ENCODE measurements around the gene MYBPH.

DNA sequence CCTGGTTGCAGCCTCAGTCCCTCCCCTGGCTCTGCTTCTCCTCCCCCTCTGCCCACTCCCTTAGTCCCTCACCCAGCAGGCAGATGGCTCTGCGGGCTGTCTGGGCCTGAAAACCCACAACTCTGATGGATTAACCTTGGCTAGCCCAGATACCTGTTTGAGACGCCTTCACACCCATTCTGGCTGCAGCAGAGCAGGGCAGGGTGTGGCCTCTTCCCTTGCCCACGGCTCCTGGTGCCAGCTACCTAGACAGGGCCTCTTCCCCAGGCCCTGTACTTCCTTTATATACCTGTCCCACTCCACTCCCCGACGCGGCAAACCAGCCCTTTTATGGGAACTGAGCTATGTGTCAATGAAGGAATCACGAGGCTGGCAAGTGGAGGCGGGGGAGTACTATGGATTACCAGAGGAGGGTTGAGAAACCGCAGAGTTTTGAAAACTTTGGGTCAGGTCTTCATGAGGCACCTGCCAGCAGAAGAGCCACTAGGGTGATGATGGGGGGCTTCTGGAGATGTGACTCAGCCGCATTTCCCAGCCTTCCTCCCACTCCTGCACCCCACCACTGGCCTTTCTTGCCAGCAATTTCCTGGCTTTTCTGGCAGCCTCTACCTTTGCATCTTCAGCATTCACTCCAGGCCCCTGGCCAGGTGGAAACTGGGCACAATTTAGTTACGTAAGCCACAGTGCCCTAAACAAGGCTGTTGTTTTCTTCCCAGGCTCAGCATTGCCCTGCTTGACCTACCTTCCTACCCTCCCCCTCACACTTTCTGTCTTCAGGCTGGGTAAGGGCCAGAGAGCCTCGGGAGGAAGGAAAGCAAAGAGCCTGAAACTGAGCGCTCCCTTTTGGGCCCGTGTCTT is 11.0 kb upstream of the MYBPH start, which contains the start of gene CHI3L1:
- TF ChIP-seq, protein P1, sequence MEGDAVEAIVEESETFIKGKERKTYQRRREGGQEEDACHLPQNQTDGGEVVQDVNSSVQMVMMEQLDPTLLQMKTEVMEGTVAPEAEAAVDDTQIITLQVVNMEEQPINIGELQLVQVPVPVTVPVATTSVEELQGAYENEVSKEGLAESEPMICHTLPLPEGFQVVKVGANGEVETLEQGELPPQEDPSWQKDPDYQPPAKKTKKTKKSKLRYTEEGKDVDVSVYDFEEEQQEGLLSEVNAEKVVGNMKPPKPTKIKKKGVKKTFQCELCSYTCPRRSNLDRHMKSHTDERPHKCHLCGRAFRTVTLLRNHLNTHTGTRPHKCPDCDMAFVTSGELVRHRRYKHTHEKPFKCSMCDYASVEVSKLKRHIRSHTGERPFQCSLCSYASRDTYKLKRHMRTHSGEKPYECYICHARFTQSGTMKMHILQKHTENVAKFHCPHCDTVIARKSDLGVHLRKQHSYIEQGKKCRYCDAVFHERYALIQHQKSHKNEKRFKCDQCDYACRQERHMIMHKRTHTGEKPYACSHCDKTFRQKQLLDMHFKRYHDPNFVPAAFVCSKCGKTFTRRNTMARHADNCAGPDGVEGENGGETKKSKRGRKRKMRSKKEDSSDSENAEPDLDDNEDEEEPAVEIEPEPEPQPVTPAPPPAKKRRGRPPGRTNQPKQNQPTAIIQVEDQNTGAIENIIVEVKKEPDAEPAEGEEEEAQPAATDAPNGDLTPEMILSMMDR (IDR thresholded peaks at IDR 0.05; ENCODE audit: insufficient read depth, low read depth, low read length), result no peak
- TF ChIP-seq EZH2 (IDR thresholded peaks at IDR 0.05; ENCODE audit: insufficient read depth, low read length), result no peak

Measured in astrocyte (in vitro differentiated cells and primary cell).